ENCODE results near the gene HDAC4.

- no peak for TF ChIP-seq EZH2phosphoT487 (IDR thresholded peaks at IDR 0.05; ENCODE audit: borderline replicate concordance)
- TF ChIP-seq, protein P1, sequence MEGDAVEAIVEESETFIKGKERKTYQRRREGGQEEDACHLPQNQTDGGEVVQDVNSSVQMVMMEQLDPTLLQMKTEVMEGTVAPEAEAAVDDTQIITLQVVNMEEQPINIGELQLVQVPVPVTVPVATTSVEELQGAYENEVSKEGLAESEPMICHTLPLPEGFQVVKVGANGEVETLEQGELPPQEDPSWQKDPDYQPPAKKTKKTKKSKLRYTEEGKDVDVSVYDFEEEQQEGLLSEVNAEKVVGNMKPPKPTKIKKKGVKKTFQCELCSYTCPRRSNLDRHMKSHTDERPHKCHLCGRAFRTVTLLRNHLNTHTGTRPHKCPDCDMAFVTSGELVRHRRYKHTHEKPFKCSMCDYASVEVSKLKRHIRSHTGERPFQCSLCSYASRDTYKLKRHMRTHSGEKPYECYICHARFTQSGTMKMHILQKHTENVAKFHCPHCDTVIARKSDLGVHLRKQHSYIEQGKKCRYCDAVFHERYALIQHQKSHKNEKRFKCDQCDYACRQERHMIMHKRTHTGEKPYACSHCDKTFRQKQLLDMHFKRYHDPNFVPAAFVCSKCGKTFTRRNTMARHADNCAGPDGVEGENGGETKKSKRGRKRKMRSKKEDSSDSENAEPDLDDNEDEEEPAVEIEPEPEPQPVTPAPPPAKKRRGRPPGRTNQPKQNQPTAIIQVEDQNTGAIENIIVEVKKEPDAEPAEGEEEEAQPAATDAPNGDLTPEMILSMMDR (conservative IDR thresholded peaks at IDR 0.05; ENCODE audit: low read length), result no peak
These were observed 164.6 kb downstream of the HDAC4 start for GRCh38 chr2:239236043-239236807.

All from Loucy (cell line).